GM19467 (cell line): Measurements from ENCODE around the gene APOBEC2.

ENCODE experiments used
- ATAC-seq: cut with Tn5 transposase; IDR thresholded peaks from one replicate; pipeline ENCODE4 v1.9.1; 2021; ENCODE audit warnings: mild to moderate bottlenecking, moderate library complexity; ENCODE audit not compliant: unreplicated experiment

Gene APOBEC2

GRCh38 chr6:41083072-41083471 lies 30.1 kb downstream of the APOBEC2 start:
- no peak for ATAC-seq

- no peak for ATAC-seq
Observed at GRCh38 chr6:41085182-41085581, 32.2 kb downstream of the APOBEC2 start.

- ATAC-seq = no peak
Observed at GRCh38 chr6:41088451-41088850, 35.4 kb downstream of the APOBEC2 start.

DNA sequence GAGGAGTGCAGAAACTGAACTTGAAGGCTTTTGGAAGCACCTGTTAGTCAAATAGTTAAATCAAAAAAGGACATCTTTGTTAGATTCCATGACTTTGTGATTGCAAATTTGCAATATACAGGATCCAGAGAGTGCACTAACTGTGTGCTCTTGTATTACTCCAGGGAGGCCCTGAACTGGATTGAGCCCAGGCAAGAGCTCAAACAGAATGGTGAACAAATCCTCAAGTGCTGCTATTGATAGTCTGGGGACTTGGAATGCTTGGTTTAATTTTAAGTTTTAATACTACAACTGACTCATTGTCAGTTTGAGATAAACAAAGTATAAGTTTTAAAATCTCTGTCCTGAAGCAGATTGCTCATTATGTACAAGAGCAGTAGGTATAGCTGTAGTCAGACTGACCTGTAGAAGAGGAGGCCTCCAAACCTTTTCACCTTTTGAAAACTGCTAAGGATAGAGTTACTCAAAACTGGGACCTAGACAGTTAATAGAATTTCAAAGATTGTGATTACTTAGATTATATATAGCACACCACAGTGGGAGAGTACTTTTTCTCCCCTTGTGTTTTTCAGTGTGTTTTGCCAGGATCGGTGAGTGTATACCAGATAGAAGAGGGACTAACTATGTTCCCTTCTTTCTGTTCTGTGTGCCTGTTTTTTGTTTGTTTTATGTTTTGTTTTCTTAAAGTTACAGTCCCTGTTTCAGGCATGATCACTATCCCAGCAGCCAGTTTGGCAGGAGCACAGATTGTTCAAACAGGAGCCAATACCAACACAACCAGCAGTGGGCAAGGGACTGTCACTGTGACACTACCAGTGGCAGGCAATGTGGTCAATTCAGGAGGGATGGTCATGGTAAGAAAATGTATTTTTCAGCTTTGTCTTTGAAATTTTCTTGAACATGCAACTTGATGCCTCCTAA lies 38.1 kb downstream of the APOBEC2 start:
- ATAC-seq = no peak

- no peak for ATAC-seq
Observed at GRCh38 chr6:41092421-41093140, 39.6 kb downstream of the APOBEC2 start.

DNA sequence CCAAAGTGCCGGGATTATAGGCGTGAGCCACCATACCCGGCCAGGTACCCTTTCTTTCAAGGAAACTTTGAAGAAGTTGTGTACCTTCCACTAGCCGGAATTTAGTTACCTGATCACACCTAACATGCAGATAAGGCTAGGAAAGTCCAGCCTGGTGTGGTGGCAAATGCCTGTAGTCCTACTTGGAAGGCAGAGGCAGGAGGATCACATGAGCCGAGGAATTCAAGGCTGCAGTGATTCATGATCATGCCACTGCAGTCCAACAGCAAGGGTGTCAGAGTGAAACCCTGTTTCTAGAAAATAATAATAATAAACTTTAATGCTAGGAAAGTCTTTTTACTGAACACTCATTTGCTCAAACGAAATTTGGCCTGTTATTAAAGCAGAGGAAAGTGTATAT lies 40.7 kb downstream of the APOBEC2 start:
- ATAC-seq = no peak

DNA sequence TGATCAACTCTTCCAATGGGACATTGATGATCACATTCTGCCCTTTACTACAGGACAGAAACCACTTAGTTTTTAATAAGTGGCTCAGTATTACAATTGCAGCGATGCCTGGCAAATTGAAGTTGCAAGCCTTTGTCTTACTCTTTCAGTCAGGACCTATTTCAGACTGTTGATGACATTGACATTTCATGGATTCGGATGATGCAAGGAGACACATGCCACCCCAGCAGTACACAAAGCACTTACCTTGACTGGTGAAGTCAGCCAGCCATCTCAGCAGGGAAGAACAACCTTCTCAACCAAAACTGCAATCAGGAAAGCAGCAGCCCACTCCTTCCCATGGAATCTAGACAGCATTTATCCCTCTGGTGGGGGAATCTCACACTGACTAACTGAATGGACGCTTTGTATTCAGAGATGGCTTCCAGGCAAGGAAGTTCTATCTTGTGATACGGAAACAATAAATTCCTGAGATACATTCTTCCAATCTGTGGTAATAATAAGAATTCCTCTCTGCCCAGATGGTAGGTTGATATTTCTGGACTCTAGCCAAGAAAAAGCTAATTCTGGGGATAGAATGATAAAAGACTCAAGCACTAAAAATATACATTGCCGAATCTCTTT lies 44.6 kb downstream of the APOBEC2 start:
- no peak for ATAC-seq

DNA sequence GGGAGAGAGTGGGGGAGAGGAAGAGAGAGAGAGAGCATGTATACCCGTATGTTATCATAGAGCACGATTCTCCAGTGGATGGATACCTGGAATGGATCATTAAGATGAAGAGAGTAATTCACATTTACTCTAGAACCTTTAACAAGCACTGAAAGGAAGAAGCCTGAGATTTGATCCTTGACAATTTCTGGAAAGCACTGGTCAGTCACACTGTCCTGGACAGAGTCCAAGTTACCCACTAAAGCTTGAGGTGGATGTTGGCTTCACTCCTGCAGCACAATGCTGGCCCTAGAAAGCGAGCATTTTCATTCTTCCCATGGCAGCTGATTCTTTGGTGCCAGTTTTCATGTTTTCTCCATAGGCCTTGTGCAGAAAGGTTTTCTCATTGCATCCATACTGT lies 45.4 kb downstream of the APOBEC2 start:
- no peak for ATAC-seq

DNA sequence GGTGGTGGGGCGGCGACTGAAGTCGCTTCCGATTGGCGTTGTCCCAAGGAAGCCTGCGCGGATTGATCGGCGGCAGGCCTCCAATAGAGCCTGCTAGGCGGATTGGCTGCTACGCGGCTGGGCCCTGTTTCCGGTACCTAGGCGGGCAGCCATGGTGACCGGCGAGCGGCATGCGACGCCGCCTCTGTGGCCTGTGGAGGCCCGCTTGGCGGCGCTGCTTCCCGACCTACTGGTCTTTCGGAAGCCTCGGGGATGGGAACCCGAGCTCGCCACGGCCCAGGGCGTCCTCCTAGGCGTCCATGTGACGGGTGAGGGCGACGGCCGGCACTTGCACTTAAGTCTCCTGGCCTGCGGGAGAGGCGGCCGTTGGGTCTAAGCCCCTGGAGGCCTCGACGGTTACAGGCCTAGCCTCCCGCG lies 47.9 kb downstream of the APOBEC2 start:
- no peak for ATAC-seq

- no peak for ATAC-seq
Observed at GRCh38 chr6:41103847-41104246, 50.8 kb downstream of the APOBEC2 start.

DNA sequence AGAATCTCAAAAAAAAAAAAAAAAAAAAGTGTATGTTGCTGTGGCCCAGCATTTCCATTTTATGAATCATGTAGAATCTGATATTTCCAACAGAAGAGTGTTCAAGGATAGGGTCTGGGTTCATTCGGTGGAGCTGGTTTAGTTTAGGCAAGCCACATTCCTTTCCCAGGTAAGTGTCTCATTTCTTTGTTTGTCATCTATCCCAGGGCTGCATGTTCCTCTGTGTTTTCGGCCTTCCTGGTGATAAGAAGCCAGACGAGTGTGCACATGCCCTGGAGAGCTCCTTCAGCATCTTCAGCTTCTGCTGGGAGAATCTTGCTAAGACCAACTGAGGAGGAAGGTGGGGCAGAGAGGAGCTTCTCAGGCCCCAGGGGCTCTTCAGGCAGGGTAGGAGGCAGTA lies 58.0 kb downstream of the APOBEC2 start:
- ATAC-seq = no peak
